ENCODE results near the gene OR10H4.

DNA sequence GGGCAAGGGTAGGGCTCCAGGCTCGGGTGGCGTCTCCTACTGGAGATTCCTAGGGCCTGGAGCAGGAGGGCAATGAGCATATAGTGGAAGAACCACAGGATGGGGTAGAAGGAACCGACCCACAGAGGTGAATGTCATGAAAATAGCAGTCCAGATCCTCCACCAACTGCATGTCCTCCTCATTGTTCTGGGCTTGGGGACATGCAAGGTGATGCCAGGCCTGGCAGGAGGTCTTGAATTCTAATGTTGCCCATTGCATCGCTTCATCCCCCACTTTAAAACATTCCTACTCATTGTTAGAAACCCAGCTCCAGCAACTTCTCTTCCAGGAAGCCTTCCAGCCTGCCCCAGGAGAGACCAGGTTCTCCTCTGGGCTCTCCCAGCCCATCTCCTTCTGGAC lies 49.4 kb downstream of the OR10H4 start:
- TF ChIP-seq, protein P1, sequence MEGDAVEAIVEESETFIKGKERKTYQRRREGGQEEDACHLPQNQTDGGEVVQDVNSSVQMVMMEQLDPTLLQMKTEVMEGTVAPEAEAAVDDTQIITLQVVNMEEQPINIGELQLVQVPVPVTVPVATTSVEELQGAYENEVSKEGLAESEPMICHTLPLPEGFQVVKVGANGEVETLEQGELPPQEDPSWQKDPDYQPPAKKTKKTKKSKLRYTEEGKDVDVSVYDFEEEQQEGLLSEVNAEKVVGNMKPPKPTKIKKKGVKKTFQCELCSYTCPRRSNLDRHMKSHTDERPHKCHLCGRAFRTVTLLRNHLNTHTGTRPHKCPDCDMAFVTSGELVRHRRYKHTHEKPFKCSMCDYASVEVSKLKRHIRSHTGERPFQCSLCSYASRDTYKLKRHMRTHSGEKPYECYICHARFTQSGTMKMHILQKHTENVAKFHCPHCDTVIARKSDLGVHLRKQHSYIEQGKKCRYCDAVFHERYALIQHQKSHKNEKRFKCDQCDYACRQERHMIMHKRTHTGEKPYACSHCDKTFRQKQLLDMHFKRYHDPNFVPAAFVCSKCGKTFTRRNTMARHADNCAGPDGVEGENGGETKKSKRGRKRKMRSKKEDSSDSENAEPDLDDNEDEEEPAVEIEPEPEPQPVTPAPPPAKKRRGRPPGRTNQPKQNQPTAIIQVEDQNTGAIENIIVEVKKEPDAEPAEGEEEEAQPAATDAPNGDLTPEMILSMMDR (IDR thresholded peaks at IDR 0.05) = no peak
- no peak for TF ChIP-seq POLR2A (IDR thresholded peaks at IDR 0.05)
